SK-N-MC (cell line): ENCODE measurements around the gene KDM2A.

Source experiments
- DNase-seq: peaks from one replicate; pipeline ENCODE4 v3.0.0-alpha.2; 2011; ENCODE audit warnings: low read depth, low spot score
- H3K27ac ChIP-seq: fragments of 200-600 bp; sonication (generic); 2 replicates; pipeline ENCODE4 v1.5.1; 2016; ENCODE audit warnings: mixed run types
- H3K36me3 ChIP-seq: fragments of 200-600 bp; sonication (generic); 2 replicates; pipeline ENCODE4 v1.6.1; 2017; ENCODE audit warnings: antibody characterized with exemption, low read length, mixed read lengths; ENCODE audit not compliant: insufficient read depth
- H3K4me3 ChIP-seq: fragments of 200-600 bp; sonication (generic); 2 replicates; pipeline ENCODE4 v1.5.1; 2016
- H3K9ac ChIP-seq: fragments of 200-600 bp; sonication (generic); 2 replicates; pipeline ENCODE4 v1.8.0; 2017; ENCODE audit warnings: mixed run types, mixed read lengths; ENCODE audit not compliant: insufficient read length
- H3K9me3 ChIP-seq: fragments of 200-600 bp; sonication (generic); 2 replicates; pipeline ENCODE4 v1.6.1; 2017; ENCODE audit warnings: low read depth, mild to moderate bottlenecking, antibody characterized with exemption, low read length, moderate library complexity, mixed read lengths
- EZH2 ChIP-seq: fragments of 200-600 bp; sonication (generic); IDR thresholded peaks from one replicate; pipeline ENCODE4 v1.6.1; 2017; ENCODE audit warnings: antibody characterized with exemption
- FOXP2 ChIP-seq: optimal IDR thresholded peaks from 2 replicates; pipeline ENCODE3; 2011; ENCODE audit warnings: mild to moderate bottlenecking, moderate library complexity; ENCODE audit not compliant: insufficient read depth; ENCODE audit errors: extremely low read length, control extremely low read depth
- POLR2AphosphoS5 ChIP-seq: IDR thresholded peaks from 2 replicates; pipeline ENCODE4 v1.6.1; 2012; ENCODE audit warnings: mild to moderate bottlenecking, low read depth, low read length, borderline replicate concordance

The KDM2A gene

DNA sequence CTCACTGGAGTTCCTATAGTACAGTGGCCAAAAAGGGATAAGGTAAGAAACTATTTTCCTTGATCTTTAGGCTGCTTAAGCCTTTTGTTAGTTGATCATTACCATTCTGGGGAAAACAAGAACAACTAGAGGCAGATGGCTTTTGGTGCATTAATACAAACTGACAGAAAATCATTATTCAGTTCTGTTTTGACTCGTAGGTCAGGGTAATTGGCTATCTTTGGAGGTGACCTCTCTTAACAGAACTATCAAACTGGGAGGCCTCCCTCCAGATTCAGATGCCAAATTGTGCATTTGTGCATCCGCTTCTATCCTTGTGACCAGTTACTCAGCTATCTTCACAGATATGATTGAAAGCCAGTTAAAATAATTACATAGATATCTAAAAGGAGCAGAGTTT is 124.0 kb downstream of the KDM2A start:
- Histone ChIP-seq H3K9ac (no peak overlapping the region), H3K9me3 (no peaks in the 10 kb centered on the region), H3K36me3 (peaks cover 62% of the 10 kb centered on the region), H3K4me3 (no peak overlapping the region), H3K27ac (no peak overlapping the region)
- TF ChIP-seq FOXP2 = no peak
- no peak for TF ChIP-seq POLR2AphosphoS5
- TF ChIP-seq EZH2 = no peak
- DNase-seq = no peak

DNA sequence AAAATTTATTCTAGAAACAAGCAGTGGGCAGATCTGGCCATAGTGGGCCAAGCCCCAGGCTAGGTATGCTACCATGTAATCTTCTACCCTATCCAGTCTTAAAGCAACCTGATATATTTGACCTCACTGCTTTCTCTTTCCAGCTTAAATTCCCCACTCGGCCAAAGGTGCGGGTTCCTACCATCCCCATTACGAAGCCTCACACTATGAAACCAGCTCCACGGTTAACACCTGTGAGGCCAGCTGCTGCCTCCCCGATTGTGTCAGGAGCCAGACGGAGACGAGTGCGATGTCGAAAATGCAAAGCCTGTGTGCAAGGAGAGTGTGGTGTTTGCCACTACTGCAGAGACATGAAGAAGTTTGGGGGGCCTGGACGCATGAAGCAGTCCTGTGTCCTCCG is 126.0 kb downstream of the KDM2A start:
- H3K9ac ChIP-seq = no peak overlapping the region
- TF ChIP-seq FOXP2 (no peak), EZH2 (no peak), POLR2AphosphoS5 (no peak)
- H3K9me3 ChIP-seq = no peaks in the 10 kb centered on the region
- peaks cover 82% of the 10 kb centered on the region for H3K36me3 ChIP-seq
- no peak overlapping the region; the same call in 1 of the 2 replicates for H3K27ac ChIP-seq
- DNase-seq = no peak
- H3K4me3 ChIP-seq = no peak overlapping the region

DNA sequence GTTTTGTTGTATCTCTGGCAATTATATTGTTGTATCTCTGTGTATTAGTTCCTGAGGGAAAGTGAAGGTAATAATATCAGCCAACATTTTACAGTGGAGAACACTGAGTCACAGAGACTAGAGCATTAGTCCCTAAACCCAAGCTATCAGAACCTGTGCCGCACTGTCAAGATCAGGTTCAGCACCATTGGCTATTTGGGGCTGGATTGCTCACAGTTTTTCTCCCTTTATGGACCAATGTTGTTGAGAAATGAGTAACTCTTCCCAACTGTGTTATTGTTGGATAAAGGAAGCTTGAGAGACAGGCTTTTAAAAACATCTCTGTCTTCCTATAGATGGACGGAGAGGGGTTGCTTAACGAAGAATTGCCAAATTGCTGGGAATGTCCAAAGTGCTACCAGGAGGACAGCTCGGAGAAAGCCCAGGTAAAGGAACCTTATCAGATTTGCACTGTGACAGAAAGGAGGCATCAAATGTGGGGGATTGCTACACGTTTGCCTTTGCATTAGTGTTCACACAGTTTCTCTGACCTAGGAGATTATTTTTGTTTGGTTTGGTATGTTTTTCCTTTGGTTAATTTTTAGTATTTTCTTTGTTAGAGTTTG is 129.0 kb downstream of the KDM2A start:
- TF ChIP-seq FOXP2 (no peak), POLR2AphosphoS5 (no peak), EZH2 (no peak)
- Histone ChIP-seq H3K4me3 (no peak overlapping the region), H3K9me3 (no peaks in the 10 kb centered on the region), H3K27ac (no peak overlapping the region), H3K9ac (no peak overlapping the region), H3K36me3 (peaks cover 98% of the 10 kb centered on the region)
- no peak for DNase-seq

DNA sequence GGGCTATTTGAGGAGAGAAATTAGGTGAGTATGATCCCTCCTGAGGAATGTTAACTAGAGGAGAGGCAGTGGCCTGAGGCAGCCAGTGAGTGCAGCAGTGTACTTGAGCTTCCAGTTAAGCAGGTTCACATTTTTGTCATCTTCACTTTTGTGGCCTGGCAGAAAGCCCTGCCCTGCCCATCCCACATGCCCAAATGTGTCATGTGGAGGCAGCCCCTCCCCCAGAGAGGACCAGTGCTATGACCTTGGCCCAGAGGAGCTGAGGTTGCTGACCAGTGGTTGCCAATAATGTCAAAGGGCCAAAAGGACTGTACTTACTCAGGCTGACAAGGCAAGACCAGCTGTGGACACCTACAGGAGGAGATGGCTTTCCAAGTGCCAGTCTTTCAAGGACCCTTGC is 129.6 kb downstream of the KDM2A start:
- Histone ChIP-seq H3K9ac (no peak overlapping the region), H3K36me3 (peaks cover 98% of the 10 kb centered on the region), H3K9me3 (no peaks in the 10 kb centered on the region), H3K4me3 (no peak overlapping the region), H3K27ac (no peak overlapping the region)
- no peak for DNase-seq
- no peak for TF ChIP-seq FOXP2

DNA sequence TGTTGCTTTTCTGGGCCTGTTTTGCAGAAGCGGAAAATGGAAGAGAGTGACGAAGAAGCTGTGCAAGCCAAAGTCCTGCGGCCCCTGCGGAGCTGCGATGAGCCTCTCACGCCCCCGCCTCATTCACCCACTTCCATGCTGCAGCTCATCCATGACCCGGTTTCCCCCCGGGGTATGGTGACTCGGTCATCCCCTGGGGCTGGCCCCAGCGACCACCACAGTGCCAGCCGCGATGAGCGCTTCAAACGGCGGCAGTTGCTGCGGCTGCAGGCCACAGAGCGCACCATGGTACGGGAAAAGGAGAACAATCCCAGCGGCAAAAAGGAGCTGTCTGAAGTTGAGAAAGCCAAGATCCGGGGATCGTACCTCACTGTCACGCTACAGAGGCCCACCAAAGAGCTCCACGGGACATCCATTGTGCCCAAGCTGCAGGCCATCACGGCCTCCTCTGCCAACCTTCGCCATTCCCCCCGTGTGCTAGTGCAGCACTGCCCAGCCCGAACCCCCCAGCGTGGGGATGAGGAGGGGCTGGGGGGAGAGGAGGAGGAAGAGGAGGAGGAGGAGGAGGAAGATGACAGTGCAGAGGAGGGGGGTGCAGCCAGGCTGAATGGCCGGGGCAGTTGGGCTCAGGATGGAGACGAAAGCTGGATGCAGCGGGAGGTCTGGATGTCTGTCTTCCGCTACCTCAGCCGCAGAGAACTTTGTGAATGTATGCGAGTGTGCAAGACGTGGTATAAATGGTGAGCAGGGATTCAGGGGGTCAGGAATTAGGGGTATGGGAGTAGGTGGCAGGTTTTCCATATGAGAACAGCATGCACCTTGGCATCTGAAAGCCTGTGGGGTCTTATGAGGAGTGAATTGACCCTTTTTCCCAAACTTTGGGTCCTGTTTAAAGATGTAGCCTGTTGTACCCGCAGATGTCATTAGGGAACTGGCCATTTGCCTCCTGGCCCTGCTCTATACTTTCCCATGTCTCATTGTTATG is 131.3 kb downstream of the KDM2A start:
- no peak for TF ChIP-seq POLR2AphosphoS5
- no peak for TF ChIP-seq EZH2
- no peak for TF ChIP-seq FOXP2
- no peak for DNase-seq
- no peak overlapping the region for H3K27ac ChIP-seq
- H3K9me3 ChIP-seq = no peaks in the 10 kb centered on the region
- H3K4me3 ChIP-seq = no peak overlapping the region
- no peak overlapping the region for H3K9ac ChIP-seq
- peaks cover 98% of the 10 kb centered on the region for H3K36me3 ChIP-seq

DNA sequence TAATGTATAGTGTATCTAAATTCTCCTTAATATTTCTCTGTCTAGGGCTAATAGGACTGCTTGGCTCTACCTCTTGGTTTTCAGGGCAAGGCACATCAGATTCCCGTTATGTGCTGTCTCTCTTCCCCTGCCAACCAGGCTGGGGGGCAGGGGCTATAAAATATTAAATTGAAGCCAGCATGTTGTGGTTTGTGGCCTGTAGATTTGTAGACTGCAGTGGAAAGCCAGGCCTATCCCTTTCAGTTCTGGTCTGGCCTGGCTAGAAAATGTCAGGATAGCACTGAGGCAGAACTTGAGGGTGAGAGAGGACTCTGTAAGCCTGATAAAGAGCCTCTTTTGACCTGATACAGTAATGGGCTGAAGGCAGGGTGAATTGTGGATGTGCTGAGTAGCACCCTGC is 132.8 kb downstream of the KDM2A start:
- DNase-seq = no peak
- Histone ChIP-seq H3K4me3 (no peak overlapping the region), H3K9me3 (no peaks in the 10 kb centered on the region), H3K27ac (peak overlapping the region; percentile 30), H3K9ac (no peak overlapping the region), H3K36me3 (peaks cover 97% of the 10 kb centered on the region)
- no peak for TF ChIP-seq EZH2
- TF ChIP-seq POLR2AphosphoS5 = no peak
- TF ChIP-seq FOXP2 = no peak

DNA sequence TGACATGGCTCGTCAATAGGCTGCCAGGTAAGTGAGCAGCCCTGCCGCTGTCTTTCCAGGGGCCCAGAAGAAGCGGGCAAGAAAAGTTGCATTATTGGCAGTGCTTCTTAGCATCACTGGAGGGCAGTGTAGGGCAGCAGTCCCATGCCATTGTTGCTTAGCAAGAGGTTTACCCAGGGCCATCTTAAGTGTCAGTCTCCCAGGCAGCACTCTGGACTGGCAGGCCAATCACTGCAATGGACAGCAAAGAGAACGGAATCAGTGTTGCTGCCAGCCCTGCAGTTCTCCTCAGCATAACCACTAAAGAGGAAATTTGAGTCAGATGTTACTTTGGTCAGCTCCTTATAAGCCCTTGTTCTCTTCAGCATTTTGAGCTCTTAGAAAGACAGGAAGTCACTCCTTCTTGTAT is 133.8 kb downstream of the KDM2A start:
- TF ChIP-seq POLR2AphosphoS5 (no peak), EZH2 (no peak), FOXP2 (no peak)
- no peak overlapping the region for H3K4me3 ChIP-seq
- peaks cover 91% of the 10 kb centered on the region for H3K36me3 ChIP-seq
- H3K9me3 ChIP-seq = no peaks in the 10 kb centered on the region
- H3K27ac ChIP-seq = no peak overlapping the region
- no peak overlapping the region for H3K9ac ChIP-seq
- no peak for DNase-seq

DNA sequence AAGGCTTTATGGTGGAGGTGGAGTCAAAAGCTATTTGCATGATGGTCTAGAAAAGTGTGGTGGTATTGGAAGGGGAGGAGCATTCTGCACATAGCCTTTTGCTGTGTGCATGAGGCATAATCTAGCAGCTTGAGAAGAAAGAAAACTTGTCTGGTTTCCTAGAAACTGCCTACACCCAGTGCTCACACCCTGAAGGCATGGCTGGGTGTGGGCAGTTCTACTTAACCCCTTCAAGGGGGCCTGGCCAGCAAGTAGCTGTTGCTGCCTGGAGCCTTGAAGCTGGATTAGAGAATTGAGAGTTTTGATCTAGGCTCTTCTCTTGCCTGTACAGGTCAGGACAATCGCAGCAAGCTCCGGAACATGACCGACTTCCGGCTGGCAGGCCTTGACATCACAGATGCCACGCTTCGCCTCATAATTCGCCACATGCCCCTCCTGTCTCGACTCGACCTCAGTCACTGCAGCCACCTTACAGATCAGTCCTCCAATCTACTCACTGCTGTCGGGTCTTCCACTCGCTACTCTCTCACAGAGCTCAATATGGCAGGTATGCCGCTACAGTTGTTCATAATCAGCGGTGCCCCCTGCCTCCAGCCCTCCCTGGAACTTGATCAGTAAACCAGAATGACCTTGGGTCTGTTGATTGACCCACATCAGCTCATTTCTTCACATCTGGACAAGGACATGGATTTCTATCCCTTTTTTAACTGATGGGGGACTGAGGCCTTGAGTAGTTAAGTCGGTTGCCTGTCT is 135.0 kb downstream of the KDM2A start:
- H3K27ac ChIP-seq = no peak overlapping the region
- H3K4me3 ChIP-seq = no peak overlapping the region
- no peak overlapping the region for H3K9ac ChIP-seq
- DNase-seq = no peak
- H3K36me3 ChIP-seq = peaks cover 79% of the 10 kb centered on the region
- H3K9me3 ChIP-seq = no peaks in the 10 kb centered on the region
- no peak for TF ChIP-seq EZH2
- no peak for TF ChIP-seq FOXP2
- TF ChIP-seq POLR2AphosphoS5 = no peak
